Ishikawa (cell line): ENCODE data around the gene GAL3ST2.

Experiments
- CEBPB ChIP-seq: IDR thresholded peaks from 2 replicates; pipeline ENCODE4 v1.6.1; 2012
- CREB1 ChIP-seq: IDR thresholded peaks from 2 replicates; pipeline ENCODE4 v1.6.1; 2012; ENCODE audit warnings: low read depth
- EGR1 ChIP-seq: IDR thresholded peaks from 2 replicates; pipeline ENCODE4 v1.6.1; 2012
- EP300 ChIP-seq: IDR thresholded peaks from 2 replicates; pipeline ENCODE4 v1.6.1; 2012; ENCODE audit warnings: borderline replicate concordance
- FOXM1 ChIP-seq: IDR thresholded peaks from 2 replicates; pipeline ENCODE4 v1.6.1; 2012; ENCODE audit warnings: low read depth, borderline replicate concordance
- MAX ChIP-seq: IDR thresholded peaks from 2 replicates; pipeline ENCODE4 v1.6.1; 2012
- NFIC ChIP-seq: IDR thresholded peaks from 2 replicates; pipeline ENCODE4 v1.6.1; 2012
- RAD21 ChIP-seq: IDR thresholded peaks from 2 replicates; pipeline ENCODE4 v1.6.1; 2012; ENCODE audit warnings: low read depth
- REST ChIP-seq: IDR thresholded peaks from 2 replicates; pipeline ENCODE4 v1.6.1; 2012; ENCODE audit warnings: low read depth, mild to moderate bottlenecking
- TAF1 ChIP-seq: IDR thresholded peaks from 2 replicates; pipeline ENCODE4 v1.6.1; 2012; ENCODE audit warnings: low read depth, mild to moderate bottlenecking
- TCF12 ChIP-seq: IDR thresholded peaks from 2 replicates; pipeline ENCODE4 v1.6.1; 2012; ENCODE audit warnings: low read depth
- TEAD4 ChIP-seq: IDR thresholded peaks from 2 replicates; pipeline ENCODE4 v1.6.1; 2012
- USF1 ChIP-seq: IDR thresholded peaks from 2 replicates; pipeline ENCODE4 v1.6.1; 2012
- YY1 ChIP-seq: IDR thresholded peaks from 2 replicates; pipeline ENCODE4 v1.6.1; 2012; ENCODE audit warnings: low read depth
- ZBTB7A ChIP-seq: IDR thresholded peaks from 2 replicates; pipeline ENCODE4 v1.6.1; 2012; ENCODE audit warnings: low read depth

The GAL3ST2 gene

GRCh38 chr2:241841181-241842066 is 64.8 kb downstream of the GAL3ST2 start:
- TF ChIP-seq REST, result no peak

- no peak for TF ChIP-seq YY1
- no peak for TF ChIP-seq REST
- TF ChIP-seq TAF1, result no peak
- TF ChIP-seq CREB1, result no peak
- no peak for TF ChIP-seq RAD21
- TF ChIP-seq FOXM1, result no peak
- TF ChIP-seq EP300, result no peak
- no peak for TF ChIP-seq ZBTB7A
- TF ChIP-seq USF1, result no peak
- no peak for TF ChIP-seq MAX
- no peak for TF ChIP-seq CEBPB
- TF ChIP-seq TCF12, result no peak
- TF ChIP-seq NFIC, result no peak
- no peak for TF ChIP-seq EGR1
- no peak for TF ChIP-seq TEAD4
Observed at GRCh38 chr2:241842067-241842415, 65.4 kb downstream of the GAL3ST2 start.

GRCh38 chr2:241842620-241843211 is 66.1 kb downstream of the GAL3ST2 start:
- TF ChIP-seq MAX, result no peak
- no peak for TF ChIP-seq RAD21
- TF ChIP-seq TEAD4, result no peak
- TF ChIP-seq EGR1, result no peak
- no peak for TF ChIP-seq EP300
- TF ChIP-seq TAF1, result no peak
- no peak for TF ChIP-seq REST
- TF ChIP-seq YY1, result no peak
- TF ChIP-seq TCF12, result no peak
- no peak for TF ChIP-seq CREB1

GRCh38 chr2:241843321-241844065 is 66.9 kb downstream of the GAL3ST2 start:
- TF ChIP-seq RAD21, result no peak
- TF ChIP-seq EGR1, result peak; percentile 68

- TF ChIP-seq EGR1, result no peak
- peak; percentile 46; the same call in 1 of the 2 replicates for TF ChIP-seq MAX
- TF ChIP-seq TEAD4, result no peak
Observed at GRCh38 chr2:241844066-241844728, 67.6 kb downstream of the GAL3ST2 start.
